GM23338 (cell line): ENCODE data around the gene TRAIP.

Experiments used
- CREB1 ChIP-seq: fragments of 250-450 bp; sonication (Bioruptor Pico); IDR thresholded peaks from 2 replicates; pipeline ENCODE4 v1.5.0; 2020; ENCODE audit warnings: low read depth, mild to moderate bottlenecking, moderate library complexity
- EZH2 ChIP-seq: fragments of 200-600 bp; sonication (generic); IDR thresholded peaks from one replicate; pipeline ENCODE4 v1.8.0; 2017; ENCODE audit warnings: antibody characterized with exemption, mild to moderate bottlenecking, low read depth; ENCODE audit not compliant: unreplicated experiment
- EZH2phosphoT487 ChIP-seq: fragments of 200-600 bp; sonication (generic); IDR thresholded peaks from one replicate; pipeline ENCODE4 v1.8.1; 2018; ENCODE audit warnings: antibody characterized with exemption; ENCODE audit not compliant: unreplicated experiment
- TF ChIP-seq, protein P1 (sequence below), 2 experiments: fragments of 200-600 bp in 1 of 2; sonication (generic) in 1 of 2; conservative IDR thresholded peaks; 2 replicates each; pipeline versions ENCODE4 v1.5.1 to v1.6.1; 2016 to 2017; ENCODE audit warnings: antibody characterized with exemption in 2 of 2, low read depth in 2 of 2, mild to moderate bottlenecking in 2 of 2, moderate library complexity in 1 of 2
- TF ChIP-seq, protein P2 (sequence below): IDR thresholded peaks from one replicate; pipeline ENCODE4 v1.6.1; 2018; ENCODE audit warnings: antibody characterized with exemption; ENCODE audit not compliant: unreplicated experiment

DNA sequence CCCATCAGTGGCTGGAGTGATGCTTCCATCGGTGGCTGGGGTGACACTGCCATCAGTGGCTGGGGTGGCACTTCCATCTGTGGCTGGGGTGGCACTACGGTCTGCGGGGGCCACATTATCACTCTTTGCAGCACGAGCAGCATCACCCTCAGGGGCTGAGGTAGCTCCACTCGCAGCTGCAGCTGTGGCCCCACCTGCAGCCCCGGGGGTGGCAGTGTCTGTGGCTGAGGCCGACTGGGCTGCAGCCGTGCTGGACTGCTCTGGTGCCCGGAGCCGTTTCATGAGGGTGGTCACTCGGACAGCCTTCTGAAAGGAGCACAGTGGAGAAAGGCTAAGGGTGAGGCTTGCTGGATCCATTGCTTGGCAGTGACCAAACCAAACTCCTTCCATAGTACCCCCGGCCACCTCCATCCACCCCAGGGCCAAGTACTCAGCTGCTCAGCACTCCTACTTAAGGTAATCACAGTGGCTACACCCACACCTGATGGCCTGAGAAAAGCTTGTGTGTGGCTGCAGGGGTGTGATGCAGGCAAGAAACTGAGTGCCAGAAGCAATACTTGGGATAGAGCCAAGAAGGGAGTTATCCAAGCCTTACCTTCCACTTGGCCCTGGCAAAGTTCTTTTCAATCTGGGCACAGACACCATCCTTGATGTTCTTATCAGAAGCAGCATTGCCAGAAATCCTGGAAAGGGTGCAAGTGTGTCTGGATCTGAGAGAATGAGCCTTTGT lies 3.4 kb upstream of the TRAIP start:
- TF ChIP-seq, protein P1, sequence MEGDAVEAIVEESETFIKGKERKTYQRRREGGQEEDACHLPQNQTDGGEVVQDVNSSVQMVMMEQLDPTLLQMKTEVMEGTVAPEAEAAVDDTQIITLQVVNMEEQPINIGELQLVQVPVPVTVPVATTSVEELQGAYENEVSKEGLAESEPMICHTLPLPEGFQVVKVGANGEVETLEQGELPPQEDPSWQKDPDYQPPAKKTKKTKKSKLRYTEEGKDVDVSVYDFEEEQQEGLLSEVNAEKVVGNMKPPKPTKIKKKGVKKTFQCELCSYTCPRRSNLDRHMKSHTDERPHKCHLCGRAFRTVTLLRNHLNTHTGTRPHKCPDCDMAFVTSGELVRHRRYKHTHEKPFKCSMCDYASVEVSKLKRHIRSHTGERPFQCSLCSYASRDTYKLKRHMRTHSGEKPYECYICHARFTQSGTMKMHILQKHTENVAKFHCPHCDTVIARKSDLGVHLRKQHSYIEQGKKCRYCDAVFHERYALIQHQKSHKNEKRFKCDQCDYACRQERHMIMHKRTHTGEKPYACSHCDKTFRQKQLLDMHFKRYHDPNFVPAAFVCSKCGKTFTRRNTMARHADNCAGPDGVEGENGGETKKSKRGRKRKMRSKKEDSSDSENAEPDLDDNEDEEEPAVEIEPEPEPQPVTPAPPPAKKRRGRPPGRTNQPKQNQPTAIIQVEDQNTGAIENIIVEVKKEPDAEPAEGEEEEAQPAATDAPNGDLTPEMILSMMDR (conservative IDR thresholded peaks at IDR 0.05; ENCODE audit: low read depth in 2 of 2), result no peak
- no peak for TF ChIP-seq EZH2
- no peak for TF ChIP-seq CREB1 (CRISPR knock-in tag)
- TF ChIP-seq EZH2phosphoT487, result no peak
- TF ChIP-seq, protein P2, sequence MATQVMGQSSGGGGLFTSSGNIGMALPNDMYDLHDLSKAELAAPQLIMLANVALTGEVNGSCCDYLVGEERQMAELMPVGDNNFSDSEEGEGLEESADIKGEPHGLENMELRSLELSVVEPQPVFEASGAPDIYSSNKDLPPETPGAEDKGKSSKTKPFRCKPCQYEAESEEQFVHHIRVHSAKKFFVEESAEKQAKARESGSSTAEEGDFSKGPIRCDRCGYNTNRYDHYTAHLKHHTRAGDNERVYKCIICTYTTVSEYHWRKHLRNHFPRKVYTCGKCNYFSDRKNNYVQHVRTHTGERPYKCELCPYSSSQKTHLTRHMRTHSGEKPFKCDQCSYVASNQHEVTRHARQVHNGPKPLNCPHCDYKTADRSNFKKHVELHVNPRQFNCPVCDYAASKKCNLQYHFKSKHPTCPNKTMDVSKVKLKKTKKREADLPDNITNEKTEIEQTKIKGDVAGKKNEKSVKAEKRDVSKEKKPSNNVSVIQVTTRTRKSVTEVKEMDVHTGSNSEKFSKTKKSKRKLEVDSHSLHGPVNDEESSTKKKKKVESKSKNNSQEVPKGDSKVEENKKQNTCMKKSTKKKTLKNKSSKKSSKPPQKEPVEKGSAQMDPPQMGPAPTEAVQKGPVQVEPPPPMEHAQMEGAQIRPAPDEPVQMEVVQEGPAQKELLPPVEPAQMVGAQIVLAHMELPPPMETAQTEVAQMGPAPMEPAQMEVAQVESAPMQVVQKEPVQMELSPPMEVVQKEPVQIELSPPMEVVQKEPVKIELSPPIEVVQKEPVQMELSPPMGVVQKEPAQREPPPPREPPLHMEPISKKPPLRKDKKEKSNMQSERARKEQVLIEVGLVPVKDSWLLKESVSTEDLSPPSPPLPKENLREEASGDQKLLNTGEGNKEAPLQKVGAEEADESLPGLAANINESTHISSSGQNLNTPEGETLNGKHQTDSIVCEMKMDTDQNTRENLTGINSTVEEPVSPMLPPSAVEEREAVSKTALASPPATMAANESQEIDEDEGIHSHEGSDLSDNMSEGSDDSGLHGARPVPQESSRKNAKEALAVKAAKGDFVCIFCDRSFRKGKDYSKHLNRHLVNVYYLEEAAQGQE, result no peak
